Activated CD4-positive, alpha-beta T cell treated with anti-CD3 and anti-CD28 coated beads for 4 hours (primary cell): ENCODE results near the gene STX3.
"Not testable (repeated sequence)": the region's sequence is repeated elsewhere in the genome, so short reads cannot be mapped to it uniquely, and the experiment has no call there.

Source experiments
- DNase-seq, 2 donors: peaks; one replicate each; pipeline ENCODE4 v3.0.0-alpha.2; 2020

Gene STX3

DNA sequence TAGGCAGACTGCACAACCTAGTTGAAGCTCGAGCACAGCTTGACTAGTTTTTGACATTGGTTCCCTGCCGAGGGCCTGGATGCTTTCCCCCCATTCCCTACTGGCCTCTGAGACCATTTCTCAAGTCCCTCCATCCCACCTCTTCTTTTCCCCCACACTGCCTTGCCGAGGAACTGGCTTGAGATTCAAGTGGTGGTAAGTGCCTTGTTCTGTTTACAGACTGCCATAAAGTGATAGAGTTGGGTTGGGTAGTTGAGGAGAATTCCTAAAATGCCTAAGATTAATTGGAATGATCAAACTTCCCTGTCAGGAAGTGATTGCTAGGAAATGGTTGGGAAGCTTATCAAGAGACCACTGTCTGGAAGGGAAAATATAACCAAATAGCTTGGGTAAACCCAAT lies 39.2 kb downstream of the STX3 start:
- DNase-seq, result no peak

- DNase-seq, result no peak
Measured at GRCh38 chr11:59800390-59801025, 45.3 kb downstream of the STX3 start.

DNA sequence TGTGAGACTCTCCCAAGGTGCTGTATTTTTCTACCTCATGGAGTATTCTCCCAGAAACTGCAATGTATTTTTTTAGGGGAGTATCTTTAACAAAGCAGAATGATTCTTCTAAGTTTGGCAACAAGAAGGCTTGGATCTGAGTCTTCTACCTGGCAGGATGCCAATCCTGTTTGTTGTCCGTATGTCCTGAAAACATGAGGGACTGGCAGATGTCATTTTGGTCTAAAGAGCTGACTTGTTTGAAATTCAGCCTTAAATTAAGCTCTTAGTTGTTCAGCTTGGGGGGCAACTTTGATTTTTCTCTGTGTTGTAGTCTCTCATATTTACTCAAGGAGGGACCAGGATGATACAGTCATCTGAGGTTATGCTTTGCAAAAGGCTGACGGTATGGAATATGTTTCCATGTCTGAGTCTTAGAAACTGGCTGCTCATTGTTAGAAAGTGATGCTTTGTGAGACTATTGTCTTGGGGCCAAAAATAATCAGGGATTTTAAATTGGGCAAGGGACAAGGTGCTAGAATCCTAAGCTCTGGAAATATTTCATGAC lies 46.1 kb downstream of the STX3 start:
- DNase-seq, result no peak

GRCh38 chr11:59801981-59802638 lies 46.9 kb downstream of the STX3 start:
- DNase-seq, result no peak

DNA sequence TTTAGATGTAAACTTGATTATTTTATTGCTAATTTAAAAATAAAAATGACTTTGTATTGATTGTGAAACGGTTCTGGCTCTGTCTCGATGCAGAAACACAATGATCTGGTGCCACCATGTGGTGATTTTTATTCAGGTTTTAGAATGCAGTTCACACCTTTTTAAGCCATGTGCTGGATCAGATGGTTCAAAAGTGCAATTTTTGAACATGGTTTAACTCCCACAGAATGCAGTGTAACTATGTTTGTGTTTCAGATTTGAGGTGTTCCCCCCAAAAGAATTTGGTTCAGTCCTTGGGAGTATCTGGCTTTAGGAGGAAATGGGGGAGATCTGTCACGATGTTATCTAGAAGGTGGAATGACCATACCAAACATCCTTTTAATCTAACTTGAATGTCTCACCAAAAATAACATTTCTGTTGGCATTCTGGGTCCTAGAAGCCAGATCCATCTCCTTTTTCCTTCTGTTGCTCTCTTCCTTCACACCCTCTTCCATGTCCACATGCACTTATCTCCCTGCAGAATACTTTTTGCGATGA lies 47.5 kb downstream of the STX3 start:
- DNase-seq, result peak; percentile 35 to 60

DNA sequence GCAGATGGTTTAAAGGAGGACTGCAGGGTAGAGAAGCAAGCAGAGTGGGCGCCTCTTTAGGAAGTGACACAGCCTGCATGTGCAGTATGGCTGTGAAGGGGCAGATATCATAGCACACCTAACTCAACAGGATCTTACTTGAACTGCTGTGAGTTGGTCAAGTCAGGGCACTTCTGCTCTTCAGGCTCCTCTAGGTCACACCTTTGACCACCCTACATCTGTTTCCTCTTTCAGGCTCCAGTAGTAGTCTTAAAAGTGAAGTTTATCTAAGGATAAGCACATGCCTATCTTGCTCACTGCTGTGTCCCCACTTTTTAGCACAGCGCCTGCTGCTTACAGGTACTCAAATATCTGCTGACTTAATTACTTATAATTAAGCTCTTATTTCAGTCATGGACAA lies 48.9 kb downstream of the STX3 start:
- DNase-seq, result no peak

- DNase-seq, result no peak
Measured at GRCh38 chr11:59807047-59807610, 52.0 kb downstream of the STX3 start.

- peak; percentile 86 to 88 for DNase-seq
Measured at GRCh38 chr11:59810189-59810910, 55.2 kb downstream of the STX3 start, which contains the start of gene MRPL16. MRPL16 (minus strand) TSS chr11:59810778; CDS start chr11:59810658, 120 bp downstream.

DNA sequence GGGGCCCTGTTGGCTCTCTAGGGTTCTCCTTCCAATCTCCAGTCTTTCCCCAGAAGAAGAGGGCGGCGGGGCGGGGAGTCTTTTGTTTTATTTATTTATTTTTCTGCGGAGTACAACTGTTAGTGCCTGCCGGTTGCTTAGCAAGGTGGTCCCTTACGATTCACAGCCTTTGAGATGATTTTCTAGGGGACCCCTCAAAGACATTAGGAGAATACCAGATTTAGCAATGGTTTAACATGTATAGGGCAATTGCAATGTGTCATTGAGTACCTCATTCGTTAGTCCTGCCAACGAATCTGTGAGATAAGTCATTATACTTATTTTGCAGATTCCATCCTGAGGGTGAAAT lies 55.7 kb downstream of the STX3 start:
- DNase-seq, result no peak

DNA sequence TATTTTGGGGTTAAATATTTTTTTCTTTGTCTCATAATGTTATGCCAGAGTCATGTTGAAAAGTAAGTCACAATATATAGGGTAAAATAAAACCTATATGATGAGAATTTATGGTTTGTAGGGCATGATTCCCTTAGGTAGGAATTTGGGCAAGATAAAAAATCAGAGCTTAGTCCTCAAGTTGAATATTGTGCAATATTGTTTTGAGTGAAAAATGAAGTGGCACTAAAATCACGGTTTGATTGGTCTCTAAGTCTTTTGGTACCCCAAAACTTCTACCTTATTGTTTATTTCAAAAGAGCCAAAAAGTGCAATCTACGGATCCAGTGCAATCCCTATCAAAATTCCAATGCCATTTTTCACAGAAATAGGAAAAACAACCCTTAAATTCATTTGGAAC lies 57.0 kb downstream of the STX3 start:
- DNase-seq, result no peak

- no peak for DNase-seq
Measured at GRCh38 chr11:59813364-59813763, 58.2 kb downstream of the STX3 start.

DNA sequence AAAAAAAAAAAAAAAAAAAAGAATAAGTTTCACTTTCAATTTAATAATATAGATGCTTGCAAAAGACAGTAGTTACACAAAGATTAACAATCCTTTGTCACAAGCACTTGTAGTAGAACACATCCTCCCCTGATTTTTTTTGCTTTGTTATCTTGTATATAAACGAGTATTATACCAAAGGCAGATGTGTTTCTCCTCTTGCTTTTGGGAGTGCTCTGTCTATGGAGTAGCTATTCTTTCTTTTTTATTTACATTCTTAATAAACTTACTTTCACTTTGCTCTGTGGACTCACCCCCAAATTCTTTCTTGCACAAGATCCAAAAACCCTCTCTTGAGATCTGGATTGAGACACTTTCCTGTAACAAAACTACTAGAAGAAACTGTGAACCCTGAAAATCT lies 58.8 kb downstream of the STX3 start:
- DNase-seq, result no peak

- no peak for DNase-seq
Measured at GRCh38 chr11:59815754-59816153, 60.6 kb downstream of the STX3 start.

- not testable (repeated sequence) for DNase-seq
Measured at GRCh38 chr11:59816434-59816833, 61.3 kb downstream of the STX3 start.

DNA sequence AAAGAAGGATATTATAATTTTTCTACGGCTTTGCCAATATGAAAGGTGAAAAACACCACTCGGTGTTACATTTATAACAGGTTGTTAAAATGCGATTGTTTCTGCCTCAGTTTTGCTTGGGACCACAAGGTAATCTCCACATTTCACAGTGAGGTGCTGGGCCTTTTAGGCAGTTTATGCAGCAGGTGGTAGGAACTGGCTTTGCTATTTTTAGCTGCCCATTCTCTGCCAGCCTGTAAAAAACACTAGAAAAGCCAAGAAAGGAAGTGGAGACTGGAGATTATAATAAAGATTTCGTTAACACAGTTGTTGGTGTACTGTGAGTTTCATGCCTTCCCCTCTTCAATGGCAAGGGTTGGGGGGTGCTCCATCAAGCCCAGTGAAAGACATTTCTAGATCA lies 63.4 kb downstream of the STX3 start:
- no peak for DNase-seq

DNA sequence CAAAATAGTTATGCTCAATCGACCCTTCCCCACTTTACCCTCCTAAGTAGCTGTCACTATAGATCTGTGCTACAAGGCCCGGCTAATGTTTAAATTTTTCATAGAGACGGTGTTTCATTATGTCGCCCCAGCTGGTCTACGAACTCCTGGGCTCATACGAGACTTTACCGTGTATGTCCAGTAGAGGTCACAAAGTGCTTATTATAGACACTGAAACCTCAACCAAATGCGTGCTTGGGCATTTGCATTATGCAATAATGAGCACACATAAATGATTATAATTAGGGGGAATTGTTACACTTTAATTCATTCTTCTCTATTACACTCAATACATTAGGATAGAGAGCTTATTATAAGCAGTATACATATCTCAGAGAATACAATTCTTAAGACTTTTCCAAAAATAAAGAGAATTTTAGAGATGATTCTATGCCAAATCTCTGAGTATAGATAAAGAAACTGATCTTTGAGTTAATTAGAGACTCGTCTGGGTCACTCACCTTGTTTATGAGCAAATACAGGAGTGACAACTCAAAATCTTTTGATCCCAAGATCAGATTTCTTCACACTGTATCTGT lies 67.9 kb downstream of the STX3 start:
- DNase-seq, result peak; percentile 6 to 15

DNA sequence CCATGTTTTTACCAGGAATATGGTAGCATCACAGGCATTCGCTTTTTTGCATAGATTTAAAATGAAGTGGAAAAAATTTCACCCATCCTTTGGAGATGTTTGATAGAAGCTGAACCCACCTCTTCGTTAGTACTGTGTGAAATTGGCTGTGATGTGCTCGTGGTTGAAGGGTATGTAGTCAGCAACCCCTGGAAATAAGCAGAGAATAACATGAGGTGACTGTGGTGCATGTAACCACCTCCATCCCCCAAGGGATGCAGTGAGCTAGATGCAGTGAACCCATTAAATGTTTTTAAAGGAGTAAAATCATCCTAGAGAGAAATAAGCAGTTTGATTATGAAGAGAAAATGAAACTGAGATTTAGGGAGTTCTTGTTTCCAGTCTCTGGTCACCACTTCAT lies 74.2 kb downstream of the STX3 start:
- no peak for DNase-seq

DNA sequence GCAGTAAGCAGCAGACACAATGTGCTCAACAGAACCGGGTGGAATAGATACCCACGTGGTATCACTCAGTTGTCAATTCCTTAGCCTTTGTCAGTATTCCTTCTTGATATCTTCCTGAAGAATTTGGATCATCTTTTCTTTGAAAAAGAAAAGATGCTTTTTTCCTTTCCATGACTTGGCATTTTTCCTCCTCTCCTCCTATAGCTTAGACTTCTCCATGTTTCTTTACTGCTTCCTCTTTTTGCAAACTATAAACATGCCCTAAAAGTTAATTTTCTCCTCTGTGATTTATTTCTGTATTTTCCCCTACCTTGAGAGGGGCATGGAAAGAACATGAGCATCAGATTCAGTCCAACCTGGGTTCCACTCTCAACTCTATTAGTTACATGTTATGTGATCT lies 78.4 kb downstream of the STX3 start:
- no peak for DNase-seq

GRCh38 chr11:59839615-59840014 lies 84.4 kb downstream of the STX3 start:
- no peak for DNase-seq

DNA sequence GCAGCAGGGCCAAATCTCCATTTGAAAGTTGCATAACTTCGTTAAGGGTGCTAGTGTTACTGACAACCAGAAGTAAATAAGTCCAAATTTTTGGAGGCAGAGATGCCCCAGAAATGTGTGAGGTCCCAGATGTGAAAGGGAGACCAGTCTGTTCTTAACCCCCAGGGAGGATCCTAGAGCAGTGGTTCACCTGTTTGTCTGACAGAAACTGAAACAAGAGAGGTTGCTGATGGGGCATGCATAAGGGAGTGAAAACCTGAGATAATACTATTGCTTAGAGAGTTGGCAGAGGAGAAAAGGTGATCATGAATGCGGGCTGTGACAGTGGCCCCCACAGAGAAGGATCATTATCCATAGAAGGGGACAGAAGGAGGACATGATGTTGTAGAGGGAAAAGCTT lies 86.3 kb downstream of the STX3 start:
- DNase-seq, result no peak

DNA sequence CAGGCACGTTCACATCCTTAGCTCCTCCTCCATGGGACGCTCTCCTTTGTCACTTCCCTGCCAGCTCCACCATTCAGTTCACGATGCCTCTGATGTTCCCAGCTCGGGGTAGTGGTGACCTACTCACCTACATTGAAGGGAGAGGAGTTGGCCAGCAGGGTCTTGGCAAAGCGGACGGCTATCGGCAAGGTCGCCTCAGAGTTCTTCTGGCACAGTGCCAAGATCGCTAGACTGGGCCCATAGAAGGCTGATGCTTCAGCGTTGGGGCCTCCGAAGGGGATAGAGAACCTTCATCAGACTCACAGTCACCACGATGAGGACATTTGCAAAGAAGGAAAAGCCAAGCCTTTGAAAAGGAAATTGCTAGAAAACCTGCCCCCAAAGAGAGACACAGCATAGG lies 87.1 kb downstream of the STX3 start:
- DNase-seq, result no peak

- DNase-seq, result no peak
Measured at GRCh38 chr11:59845399-59845798, 90.2 kb downstream of the STX3 start, which contains the start of gene CBLIF. CBLIF (minus strand) TSS chr11:59845499; CDS start chr11:59845453, 46 bp downstream.

GRCh38 chr11:59846556-59846955 lies 91.4 kb downstream of the STX3 start:
- no peak for DNase-seq
